OCI-LY3 (cell line): Measurements from ENCODE around the gene GPR62.

Experiments
- EZH2phosphoT487 ChIP-seq: fragments of 200-600 bp; shearing (Covaris generic); IDR thresholded peaks from 2 replicates; pipeline ENCODE4 v1.6.1; 2018; ENCODE audit warnings: antibody characterized with exemption, mixed run types, low read depth
- TF ChIP-seq, protein P1 (sequence below): fragments of 200-600, 300-600 bp; sonication (generic); IDR thresholded peaks from 2 replicates; pipeline ENCODE4 v1.5.1; 2014; ENCODE audit warnings: antibody characterized with exemption, low read length, low read depth

DNA sequence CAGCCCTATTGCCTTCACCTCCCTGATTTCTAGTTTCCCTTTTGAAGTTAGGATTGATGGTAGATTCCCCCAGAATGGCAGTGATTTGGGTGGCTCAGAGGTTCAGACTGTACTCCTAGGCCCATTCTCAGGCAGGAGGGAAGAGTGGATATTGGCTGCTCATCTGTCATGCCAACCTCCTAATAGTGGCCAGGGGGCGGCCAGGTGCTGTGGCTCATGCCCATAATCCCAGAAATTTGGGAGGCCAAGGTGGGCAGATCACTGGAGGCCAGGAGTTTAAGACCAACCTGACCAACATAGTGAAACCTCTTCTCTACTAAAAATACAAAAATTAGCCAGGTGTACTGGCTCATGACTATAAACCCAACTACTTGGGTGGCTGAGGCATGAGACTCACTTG lies 24.7 kb upstream of the GPR62 start:
- TF ChIP-seq, protein P1, sequence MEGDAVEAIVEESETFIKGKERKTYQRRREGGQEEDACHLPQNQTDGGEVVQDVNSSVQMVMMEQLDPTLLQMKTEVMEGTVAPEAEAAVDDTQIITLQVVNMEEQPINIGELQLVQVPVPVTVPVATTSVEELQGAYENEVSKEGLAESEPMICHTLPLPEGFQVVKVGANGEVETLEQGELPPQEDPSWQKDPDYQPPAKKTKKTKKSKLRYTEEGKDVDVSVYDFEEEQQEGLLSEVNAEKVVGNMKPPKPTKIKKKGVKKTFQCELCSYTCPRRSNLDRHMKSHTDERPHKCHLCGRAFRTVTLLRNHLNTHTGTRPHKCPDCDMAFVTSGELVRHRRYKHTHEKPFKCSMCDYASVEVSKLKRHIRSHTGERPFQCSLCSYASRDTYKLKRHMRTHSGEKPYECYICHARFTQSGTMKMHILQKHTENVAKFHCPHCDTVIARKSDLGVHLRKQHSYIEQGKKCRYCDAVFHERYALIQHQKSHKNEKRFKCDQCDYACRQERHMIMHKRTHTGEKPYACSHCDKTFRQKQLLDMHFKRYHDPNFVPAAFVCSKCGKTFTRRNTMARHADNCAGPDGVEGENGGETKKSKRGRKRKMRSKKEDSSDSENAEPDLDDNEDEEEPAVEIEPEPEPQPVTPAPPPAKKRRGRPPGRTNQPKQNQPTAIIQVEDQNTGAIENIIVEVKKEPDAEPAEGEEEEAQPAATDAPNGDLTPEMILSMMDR: no peak
- no peak for TF ChIP-seq EZH2phosphoT487
